COLO829 (cell line): ENCODE data around the gene ASPHD2.

Source experiments
- DNase-seq: peaks from one replicate; pipeline ENCODE4 v3.0.0; 2012; ENCODE audit warnings: low spot score

Gene ASPHD2

DNA sequence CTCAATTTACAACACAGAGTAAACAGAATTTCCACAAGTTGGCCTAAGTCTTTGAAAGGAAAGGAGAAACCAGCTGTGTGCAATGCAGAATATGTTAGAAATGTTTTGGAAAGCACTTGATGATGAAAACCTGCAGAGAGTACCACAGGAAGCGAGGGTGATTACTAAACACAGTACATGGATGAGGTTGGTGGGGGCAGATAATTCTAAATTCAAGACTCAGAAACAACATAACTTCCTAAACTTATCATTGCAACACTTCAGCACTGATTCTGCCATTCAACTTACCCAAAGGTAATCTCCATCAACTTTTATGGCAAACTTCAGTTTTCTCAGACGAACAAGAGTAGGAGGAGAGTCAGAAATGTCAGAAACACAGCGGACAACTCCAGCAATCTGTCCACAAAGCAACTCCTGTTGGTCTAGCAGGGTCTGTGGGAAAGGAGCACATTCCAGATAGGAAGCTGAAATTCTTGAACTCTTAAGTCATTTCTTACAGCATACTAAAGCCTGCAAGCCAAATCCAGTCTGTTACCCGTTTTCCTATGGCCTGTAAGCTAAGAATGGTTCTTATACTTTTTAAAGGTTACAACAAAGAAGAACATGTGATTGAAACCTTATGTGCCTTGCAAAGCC is 47.8 kb downstream of the ASPHD2 start:
- DNase-seq: peak; percentile 76

DNA sequence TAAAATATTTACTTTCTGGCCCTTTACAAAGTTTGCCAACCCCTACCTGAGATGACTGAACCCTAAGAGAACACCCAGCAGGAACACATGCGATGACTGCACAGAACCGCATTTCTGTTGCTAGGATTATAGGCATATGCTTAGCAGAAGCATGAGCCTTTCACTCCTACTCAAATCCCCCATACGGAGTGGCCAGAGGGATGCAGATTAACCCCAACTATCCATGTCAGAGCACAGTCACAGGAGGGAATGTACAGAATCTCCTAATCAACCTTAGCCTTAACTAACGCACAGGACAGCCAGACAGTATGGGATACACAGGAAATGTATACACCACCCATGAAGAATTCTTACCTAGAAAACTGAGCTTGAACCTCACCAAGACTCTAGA is 48.3 kb downstream of the ASPHD2 start:
- DNase-seq: no peak

DNA sequence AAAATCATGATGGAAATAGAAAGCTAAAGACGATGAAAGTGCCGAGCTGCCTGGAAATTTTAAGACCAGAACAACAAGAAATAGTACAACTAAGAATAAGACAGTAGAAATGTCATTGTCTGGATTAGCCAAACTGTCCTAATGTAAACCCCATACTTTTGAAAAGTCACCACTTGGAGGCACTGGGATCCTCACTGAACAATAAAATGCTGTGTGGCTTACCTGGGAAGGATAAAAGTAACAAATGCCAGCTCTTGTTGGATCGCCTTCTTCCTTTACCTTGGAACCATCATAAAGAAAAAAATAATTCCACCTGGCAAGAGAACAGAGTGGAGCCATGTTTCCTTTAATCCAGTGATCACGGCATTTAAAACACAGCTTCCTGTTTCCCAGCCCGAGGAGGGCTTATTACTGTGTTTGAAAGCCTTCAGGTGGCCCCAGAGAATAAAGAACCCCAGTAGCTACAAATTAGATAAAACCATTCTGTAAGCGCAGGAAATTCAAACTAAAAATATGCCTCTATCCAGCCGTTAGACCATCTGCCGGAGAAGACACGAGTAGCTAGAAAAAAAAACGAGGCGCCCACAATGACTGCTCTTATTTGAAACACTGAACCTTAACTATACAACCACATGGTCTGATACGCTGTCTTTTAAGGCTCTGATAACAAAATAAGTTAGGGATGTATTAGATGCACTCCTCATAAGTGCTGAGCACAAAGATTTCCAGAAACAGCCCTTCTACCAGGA is 50.2 kb downstream of the ASPHD2 start:
- DNase-seq: no peak

DNA sequence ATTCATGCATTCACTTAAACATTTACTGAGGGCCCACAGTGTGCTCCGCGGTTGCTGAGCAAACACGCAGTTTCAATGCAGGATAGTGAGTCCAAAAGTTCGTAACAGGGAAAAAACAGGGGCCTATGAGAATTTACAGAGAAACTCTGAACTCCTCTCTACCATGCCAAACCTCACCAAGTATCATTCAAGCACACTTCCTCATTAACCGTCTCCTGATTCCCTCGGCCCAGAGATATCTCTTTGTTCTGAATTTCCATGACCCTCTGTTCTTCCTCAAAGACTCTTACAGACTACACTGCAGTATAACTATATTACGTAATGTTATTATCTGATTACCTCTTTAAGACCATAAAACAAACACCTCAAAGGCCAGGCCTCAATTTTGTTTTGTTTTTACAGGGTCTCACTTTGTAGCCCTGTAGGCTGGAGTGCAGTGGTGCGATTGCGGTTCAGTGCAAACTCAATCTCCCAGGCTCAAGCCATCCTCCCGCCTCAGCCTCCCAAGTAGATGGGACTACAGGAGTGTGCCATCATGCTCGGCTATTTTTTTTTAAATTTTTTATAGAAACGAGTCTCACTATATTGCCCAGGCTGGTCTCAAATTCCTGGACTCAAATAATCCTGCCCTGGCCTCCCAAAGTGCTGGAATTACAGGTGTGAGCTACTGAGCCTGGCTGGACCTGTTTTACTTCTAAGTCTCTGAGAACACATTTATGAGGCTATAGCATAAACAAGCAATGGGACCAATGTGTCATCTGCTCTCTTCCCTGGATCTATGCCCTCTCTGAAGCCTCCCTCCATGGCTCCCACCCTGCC is 50.9 kb downstream of the ASPHD2 start:
- DNase-seq: no peak

DNA sequence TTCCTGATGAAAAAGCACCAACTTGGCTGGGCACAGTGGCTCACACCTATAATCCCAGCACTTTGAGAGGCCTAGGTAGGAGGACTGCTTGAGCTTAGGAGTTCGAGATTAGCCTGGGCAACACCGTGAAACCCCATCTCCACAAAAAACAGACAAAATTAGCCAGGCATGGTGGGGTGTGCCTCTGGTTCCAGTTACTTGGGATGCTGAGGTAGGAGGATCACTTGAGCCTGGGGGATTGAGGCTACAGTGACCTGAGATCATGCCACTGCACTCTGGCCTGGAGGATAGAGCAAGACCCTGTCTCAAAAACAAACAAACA is 51.5 kb downstream of the ASPHD2 start:
- no peak for DNase-seq

DNA sequence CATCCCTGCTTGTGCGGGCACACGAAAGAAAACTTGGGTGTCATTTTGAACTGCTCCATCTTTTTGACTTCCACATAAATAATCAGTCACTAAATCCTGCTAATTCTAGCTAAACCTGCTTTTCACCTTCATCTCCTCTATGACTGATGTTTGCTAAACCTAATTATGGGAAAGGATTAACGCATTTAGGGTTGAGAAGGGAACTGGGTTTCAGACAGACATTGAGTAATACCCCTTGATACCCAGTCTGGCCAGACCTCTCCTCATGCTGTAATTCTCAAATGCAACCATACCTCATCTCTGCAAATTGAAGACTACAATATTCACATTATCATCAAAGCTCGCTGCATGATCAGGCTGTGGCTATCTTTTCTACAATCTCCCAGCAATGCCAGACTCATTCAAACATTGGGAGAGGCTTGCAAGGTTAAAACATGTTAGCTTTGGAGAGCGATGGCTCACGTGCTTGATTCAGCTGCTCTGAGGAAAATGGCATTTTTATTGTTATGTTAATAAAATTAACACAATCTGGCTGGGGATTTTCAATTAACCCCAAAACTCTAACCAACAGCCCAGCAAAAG is 52.1 kb downstream of the ASPHD2 start:
- no peak for DNase-seq

DNA sequence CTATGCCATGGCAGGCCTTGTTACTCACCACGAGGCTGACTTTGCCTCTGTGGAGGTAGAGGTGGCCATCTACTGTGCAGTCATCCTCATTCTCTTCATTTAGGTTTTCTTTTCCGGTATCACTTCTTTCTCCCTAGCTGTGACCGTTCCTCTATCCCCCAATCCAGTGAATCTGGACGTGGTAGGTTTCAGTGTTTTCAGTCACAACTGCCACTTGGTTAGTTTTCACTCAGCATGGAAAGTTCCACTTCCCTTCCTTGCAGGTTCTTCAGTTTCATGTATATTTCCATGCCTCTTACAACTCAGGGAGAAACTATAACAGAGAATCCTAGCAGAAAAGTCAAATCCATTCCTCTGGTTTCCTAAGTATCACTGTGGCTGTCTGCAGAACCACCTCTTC is 52.6 kb downstream of the ASPHD2 start:
- no peak for DNase-seq

DNA sequence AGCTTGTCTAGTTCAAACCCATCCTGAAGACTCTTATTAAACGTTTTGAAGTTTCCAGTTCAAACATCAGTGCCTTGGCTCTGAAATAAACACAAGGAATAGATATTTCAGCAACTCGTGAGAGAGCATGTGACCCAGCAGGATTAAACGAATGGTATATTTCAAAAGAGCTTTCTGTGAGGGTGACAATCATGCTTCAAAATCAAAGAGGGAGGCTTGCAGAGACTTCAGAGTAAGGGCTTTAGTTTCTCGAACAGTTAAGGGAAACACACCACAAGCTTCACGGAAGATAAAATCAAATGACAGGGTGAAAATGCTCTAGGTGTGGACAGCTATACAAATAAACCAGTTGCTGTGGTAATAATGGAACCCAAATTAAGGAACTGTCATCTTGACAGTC is 53.1 kb downstream of the ASPHD2 start:
- DNase-seq: no peak

DNA sequence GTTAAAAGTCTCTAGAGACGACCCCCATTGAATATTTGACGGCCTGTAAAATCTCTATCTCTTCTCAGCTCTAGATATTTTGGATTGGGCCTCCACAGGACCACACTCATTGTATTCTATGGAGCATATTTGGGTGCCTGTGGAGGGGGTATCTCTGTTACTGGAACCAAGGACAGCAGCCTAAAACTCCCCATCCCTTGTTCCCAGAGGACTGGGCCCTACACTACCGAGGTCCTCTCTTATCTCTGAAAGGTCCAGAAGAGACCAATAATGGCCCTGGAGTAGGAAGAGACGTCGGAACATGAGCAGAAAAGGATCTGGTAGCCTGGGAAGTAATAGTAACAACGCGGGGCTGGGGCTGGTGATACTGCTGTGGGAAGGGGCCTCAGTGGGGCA is 54.0 kb downstream of the ASPHD2 start:
- no peak for DNase-seq

DNA sequence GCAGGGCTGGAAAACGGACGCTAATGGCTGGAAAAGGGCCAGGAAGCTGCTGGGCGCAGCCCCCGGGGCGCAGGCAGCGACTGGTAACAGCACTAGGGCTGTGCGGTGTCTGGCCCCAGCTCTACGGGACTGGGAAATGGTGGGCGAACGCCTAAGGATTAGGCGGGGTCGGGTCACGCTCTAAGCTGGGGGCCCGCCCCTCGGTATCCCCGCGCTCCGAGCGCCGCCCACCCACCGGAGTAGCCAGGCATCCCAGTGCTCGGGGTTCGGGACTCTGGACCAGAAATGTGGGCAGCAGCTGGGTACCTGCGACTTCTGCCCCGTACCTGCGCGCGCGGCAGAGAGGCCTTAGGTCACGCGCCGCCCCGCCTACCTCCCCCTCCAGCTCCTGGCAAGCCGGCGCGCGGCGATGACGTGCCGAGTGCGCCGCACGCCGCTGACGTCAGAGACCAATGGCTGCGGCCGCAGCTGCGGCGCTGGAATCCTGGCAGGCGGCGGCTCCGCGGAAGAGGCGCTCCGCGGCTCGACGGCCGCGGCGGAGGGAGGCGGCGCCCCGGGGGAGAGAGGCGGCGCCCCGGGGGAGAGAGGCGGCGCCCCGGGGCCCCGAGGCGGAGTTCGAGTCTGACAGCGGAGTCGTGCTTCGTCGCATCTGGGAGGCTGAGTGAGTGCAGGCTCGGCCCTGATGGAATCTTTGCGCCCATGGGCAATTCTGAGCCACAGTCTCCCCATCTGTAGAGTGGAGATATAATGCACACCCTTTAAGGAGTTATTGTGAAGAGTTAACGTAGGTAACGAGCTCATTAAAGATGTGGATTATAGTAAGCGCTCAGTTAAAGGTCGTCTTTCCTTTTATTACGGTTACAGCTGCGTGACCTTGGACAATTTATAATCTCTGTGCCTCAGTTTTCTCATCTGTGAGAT is 54.6 kb downstream of the ASPHD2 start, which contains the start of the genes HPS4 and SRRD:
Gene HPS4, minus strand, starts transcription at position 345 of the 921 bp plus-strand sequence. CDS start 2,021 bp downstream, outside the sequence.
Gene SRRD, plus strand, starts transcription at position 439 of the 921 bp plus-strand sequence. Its CDS starts 14 bp downstream, at position 453.
- DNase-seq: peak; percentile 93

DNA sequence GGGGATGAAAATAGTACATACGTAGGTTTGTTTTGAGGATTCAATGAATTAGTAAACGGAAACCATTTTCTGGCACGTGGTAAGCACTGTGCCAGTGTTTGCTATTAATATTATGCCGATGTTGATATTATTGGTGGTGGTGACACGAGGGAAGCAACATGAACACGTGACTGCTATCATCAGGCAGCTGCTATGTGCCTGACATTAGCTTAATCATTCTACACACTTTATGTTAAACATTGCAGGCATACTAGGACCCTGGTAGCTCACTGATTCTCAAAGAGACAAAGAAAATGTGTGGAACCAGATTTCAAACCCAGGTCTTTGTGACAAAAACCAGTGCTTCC is 55.3 kb downstream of the ASPHD2 start:
- no peak for DNase-seq

DNA sequence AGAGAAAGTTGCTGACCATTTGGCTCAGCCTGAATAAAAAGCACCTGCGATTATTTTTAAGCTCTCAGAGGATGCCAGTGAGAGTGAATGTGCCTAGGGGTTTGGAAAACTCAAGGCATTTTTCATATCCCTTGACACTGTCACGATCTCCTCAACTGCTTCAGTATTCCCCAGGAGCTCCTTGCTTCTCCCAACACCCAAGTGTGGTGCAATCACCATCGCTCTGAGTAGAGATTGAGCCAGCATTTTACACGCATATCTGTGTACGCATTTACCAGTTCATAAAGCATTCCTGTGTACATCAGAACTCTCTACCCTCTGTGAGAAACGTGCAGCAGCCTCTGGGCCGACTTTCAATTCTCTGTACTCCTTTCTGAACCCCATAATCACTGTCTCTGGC is 56.0 kb downstream of the ASPHD2 start:
- DNase-seq: no peak

DNA sequence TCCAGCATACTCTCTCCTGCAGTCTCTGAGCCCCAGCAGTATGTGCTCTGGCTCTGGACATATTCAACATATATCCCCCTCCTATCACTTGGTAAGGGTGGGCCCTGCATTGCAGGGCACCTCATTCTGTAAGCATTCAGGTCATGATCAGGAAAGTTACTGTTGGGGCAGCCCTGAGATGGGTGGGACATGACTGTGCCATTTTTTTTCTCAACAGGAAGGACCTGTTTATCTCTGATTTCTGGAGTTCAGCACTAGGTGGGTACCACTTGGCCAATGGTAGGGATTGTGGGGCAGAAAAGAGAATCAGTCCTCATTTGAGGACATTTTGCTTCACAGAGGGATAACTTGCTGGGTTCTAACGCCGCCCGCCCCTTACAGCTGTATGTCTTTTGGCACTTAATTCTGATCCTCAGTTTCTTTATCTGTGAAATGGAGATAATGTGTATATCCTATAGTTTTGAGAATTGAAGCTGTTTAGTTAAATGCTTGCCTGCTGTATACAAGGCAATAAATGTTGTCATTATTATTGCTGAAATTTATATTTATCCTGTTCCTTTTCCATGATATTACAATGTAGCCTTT is 56.8 kb downstream of the ASPHD2 start:
- no peak for DNase-seq

DNA sequence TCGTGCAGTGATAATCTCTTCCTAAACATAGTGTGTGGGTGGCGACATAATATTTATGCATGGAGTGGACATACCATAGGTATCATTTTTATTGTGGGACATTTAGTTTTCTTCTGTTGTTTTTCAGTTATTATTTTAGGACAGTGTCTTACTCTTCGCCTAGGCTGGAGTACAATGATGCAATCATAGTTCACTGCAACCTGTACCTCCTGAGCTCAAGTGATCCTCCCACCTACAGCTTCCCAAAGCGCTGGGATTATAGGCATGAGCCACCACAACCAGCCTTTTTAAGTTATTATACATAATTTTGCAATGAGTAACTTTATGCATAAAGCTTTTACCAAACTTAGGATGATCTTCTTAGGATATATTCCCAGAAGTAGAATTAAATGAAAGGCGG is 57.3 kb downstream of the ASPHD2 start:
- no peak for DNase-seq

DNA sequence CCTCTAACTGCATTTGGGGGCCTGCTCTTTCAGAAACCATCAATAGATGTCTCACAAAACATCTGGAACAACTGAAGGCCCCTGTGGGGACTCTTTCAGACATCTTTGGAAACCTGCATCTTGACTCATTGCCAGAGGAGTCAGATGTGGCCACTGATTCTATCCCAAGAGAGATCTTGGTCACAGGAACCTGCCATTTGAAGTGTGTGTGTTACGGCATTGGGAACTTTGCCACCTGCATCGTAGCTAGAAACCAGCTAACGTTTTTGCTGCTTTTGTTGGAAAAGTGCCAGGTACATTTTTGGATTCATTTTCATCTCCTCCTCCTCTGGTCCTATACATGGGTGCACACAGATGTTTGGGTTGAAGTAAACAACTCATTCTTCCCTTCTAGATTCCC is 58.9 kb downstream of the ASPHD2 start:
- DNase-seq: no peak

DNA sequence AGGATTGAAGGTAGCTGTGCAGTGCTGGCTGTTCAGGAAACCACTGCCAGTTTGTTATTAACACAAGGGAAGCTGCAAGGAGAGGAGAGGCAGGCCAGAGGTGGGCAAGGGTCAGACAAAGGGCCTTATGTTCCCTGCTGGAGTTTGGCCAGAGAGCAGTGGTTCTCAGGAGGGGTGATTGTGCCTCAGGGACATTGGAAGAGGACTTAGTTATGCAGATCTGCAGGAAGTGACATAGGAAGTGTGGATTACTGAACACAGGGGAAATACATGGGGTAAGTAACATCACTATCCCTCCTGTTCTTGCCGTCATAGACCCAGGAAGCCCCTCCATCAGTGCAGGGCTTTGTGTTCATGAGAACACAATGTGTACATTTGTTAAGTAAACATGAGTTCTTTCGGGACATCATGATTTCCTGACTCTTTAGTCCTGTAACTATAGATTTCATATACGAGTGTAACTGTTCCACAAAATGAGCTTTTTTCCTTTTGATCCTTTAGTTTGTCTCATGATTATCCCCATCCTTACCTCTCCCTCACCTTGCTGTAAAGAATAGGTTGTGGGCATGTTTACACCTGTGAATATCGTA is 60.5 kb downstream of the ASPHD2 start:
- peak; percentile 98 for DNase-seq

DNA sequence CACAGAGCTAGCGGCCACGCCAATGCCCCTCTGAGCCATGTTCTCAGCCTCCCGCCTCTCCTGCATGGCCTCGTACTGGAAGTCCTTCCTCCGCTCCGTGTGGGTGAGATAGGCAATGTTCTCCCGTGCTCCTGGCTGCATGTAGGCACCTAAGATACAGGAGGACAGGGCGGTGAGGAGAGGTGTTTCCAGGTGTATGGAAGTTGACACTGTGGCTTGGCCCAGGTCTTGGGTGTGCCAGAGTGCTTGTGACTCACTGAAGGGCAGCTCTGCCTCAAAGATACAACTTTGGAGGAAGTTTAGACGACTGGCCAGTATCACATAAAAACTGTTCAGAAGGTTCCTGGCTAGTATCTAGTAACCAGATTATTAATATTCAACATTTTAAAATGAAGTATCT is 63.2 kb downstream of the ASPHD2 start:
- no peak for DNase-seq

DNA sequence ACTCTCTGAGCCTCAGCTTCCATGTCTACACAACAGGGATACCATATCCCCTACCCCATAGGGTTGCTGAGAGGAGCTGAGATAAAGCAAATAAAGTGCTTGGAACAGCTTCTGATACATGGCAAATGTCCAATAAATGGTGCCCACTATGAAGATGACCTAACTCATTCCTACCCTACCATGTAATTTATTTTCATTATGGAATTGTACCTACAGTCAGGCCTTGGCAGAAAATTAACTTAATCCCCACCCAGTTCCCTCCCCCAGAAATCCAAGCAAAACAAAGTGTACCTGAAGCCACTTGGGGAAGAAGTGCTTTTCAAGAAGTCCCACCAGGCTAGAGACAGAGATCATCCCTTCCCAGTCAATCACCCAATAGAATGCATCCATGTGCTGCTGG is 65.4 kb downstream of the ASPHD2 start:
- DNase-seq: no peak
